Uterus (tissue), 4 donors: Measurements from ENCODE around the gene PKMYT1. TPM values are rescaled to one million over a fixed set of nuclear protein-coding genes. Genes with fewer than 3 reads are reported as not detected.

ENCODE experiments used
- DNase-seq, 2 donors: peaks; one replicate each; pipeline ENCODE4 v3.0.0-alpha.2; 2019 to 2020
- H3K27ac ChIP-seq, 2 donors: fragments of 200-600 bp; sonication (generic); 1 replicate in 1 of 2; 2 replicates in 1 of 2; pipeline ENCODE4 v1.5.1; 2016 to 2018
- H3K27me3 ChIP-seq, 2 donors: fragments of 200-600 bp; sonication (generic); one replicate each; pipeline ENCODE4 v1.5.1; 2018 to 2019; ENCODE audit warnings: control low read depth in 1 of 2
- H3K36me3 ChIP-seq, 2 donors: fragments of 200-600 bp; sonication (generic); one replicate each; pipeline ENCODE4 v1.5.1; 2019; ENCODE audit warnings: control low read depth in 1 of 2
- H3K4me1 ChIP-seq, 2 donors: fragments of 200-600 bp; sonication (generic); one replicate each; pipeline ENCODE4 v1.5.1; 2018 to 2019; ENCODE audit warnings: control low read depth in 1 of 2
- H3K4me3 ChIP-seq, 2 donors: fragments of 200-600 bp; sonication (generic); 1 replicate in 1 of 2; 2 replicates in 1 of 2; pipeline ENCODE4 v1.5.1; 2018 to 2019; ENCODE audit warnings: mild to moderate bottlenecking in 1 of 2
- H3K9me3 ChIP-seq, 2 donors: fragments of 200-600 bp; sonication (generic); one replicate each; pipeline ENCODE4 v1.5.1; 2019; ENCODE audit warnings: control low read depth in 1 of 2
- POLR2A ChIP-seq, 2 donors: fragments of 450-650 bp; IDR thresholded peaks; one replicate each; pipeline ENCODE4 v1.6.1; 2016; ENCODE audit warnings: antibody characterized with exemption in 2 of 2, mild to moderate bottlenecking in 1 of 2, moderate library complexity in 1 of 2
- intact Hi-C: fragments of 100-400 bp; cut with DNase I; formaldehyde crosslinking; loops from one replicate; pipeline ENCODE4 v1.15.1; 2023; ENCODE audit warnings: low total_unique reads
- total RNA-seq, 4 donors: library from RNA; depleted of rRNA in 3 of 4; stranded (reverse); fragments of >200 nt in 3 of 4; gene quantifications; one replicate each; pipeline versions ENCODE4 v1.1.0 to v1.2.4, GENCODE V29; 2014 to 2023
- TF ChIP-seq, protein P1 (sequence below), 4 experiments: fragments of 200-600 bp in 2 of 4; fragments of 450-650 bp in 2 of 4; sonication (generic) in 2 of 4; IDR thresholded peaks; one replicate each; pipeline ENCODE4 v1.5.1; 2016 to 2019; ENCODE audit warnings: antibody characterized with exemption in 4 of 4, mild to moderate bottlenecking in 2 of 4, moderate library complexity in 1 of 4
- donor health status: DM: yes; HTN: yes; CAD: no.

Gene PKMYT1
- total RNA-seq, 4 donors from 2014 or later = 6.1 TPM; not detected in 3

DNA sequence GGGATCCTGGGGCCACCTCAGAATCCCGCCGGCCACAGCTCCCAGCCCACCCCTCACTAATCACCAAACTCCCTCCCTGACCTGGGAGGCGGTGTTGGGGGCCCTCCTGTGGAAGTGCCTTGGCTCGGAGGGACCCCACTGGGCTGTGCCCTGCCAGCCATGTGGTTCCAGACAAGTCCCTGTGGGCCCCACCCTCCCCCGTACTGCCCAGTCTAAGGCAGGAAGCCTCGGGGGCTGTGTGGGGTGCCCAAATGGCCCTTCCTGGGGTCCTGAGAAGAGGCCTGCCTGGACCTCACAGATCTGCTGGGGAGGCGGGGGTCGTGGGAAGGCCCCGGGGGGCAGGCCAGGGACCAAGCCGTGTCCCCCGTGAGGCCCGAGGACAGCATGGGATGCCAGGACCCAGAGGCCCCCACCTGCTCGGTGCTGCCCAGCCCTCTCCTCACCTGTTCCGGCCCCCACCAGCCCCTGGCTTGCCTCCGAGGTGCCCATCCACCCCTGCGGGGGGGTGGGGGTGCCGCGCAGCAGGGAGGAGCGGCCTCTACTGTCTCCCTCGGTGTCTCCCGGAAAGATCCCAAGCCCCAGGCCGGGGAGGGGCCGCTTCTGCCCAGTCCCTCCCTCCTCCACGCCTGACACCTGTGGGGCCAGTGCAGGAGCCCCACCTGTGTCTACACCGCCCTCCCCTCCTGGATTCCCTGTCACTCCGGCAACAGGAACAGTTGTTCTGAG, 25.4 kb downstream of the PKMYT1 start:
- H3K4me3 ChIP-seq = no peak overlapping the region
- no peak overlapping the region for H3K27ac ChIP-seq
- no peaks in the 10 kb centered on the region for H3K27me3 ChIP-seq
- DNase-seq = no peak
- TF ChIP-seq, protein P1, sequence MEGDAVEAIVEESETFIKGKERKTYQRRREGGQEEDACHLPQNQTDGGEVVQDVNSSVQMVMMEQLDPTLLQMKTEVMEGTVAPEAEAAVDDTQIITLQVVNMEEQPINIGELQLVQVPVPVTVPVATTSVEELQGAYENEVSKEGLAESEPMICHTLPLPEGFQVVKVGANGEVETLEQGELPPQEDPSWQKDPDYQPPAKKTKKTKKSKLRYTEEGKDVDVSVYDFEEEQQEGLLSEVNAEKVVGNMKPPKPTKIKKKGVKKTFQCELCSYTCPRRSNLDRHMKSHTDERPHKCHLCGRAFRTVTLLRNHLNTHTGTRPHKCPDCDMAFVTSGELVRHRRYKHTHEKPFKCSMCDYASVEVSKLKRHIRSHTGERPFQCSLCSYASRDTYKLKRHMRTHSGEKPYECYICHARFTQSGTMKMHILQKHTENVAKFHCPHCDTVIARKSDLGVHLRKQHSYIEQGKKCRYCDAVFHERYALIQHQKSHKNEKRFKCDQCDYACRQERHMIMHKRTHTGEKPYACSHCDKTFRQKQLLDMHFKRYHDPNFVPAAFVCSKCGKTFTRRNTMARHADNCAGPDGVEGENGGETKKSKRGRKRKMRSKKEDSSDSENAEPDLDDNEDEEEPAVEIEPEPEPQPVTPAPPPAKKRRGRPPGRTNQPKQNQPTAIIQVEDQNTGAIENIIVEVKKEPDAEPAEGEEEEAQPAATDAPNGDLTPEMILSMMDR (IDR thresholded peaks at IDR 0.05) = no peak
- TF ChIP-seq POLR2A (IDR thresholded peaks at IDR 0.05) = no peak
- no peaks in the 10 kb centered on the region for H3K36me3 ChIP-seq
- intact Hi-C loops = no loop called here
- no peaks in the 10 kb centered on the region for H3K4me1 ChIP-seq
- H3K9me3 ChIP-seq = no peaks in the 10 kb centered on the region

DNA sequence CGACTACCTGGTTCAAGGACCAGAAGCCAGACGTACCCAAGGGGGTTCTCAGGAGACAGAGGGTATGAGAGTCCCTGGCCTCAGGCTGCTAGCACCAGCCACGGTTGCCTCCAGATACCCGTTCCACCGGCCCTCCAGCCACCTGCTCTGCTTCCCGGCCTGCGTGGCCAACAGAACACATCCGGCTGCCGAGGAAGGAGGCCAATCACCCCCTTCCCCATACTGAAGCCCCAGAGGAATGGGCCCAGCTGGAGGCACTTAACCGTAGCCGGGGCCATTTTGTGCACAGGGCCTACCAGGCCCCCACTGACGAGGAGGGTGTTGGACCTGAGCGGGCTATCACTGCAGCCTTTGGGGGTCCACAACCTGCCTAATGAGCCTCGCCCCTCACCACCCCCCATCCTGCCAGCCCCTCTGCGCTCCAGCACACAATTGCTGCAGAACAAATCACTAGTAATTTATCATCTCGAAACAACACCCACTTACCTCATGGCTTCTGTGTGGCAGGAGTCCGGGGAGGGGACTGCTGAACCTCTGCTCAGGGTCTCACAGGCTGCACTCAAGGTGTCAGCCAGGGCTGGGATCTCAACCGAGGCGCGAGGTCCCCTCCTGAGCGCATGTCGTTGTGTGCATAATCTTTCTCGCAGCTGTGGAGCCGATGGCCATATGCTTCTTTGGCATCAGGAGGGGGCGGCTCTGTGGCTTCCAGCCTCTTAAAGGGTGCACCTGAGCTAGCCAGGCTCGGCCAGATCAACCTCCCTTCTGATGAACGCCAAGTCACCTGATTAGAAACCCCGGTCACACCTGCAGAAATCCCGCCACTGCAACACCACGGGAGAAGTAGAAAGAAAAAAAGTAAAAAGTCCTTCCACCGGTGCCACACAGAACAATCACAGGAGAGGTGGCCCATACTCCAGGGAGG, 26.3 kb downstream of the PKMYT1 start:
- intact Hi-C loops = no loop called here
- Histone ChIP-seq H3K27me3 (no peaks in the 10 kb centered on the region), H3K27ac (no peak overlapping the region), H3K36me3 (no peaks in the 10 kb centered on the region), H3K4me1 (no peaks in the 10 kb centered on the region), H3K4me3 (no peak overlapping the region), H3K9me3 (no peaks in the 10 kb centered on the region)
- TF ChIP-seq, protein P1 (IDR thresholded peaks at IDR 0.05) = no peak
- no peak for TF ChIP-seq POLR2A (IDR thresholded peaks at IDR 0.05)
- no peak for DNase-seq

GRCh38 chr16:2952679-2953078, 27.6 kb downstream of the PKMYT1 start:
- no peak for TF ChIP-seq POLR2A (IDR thresholded peaks at IDR 0.05)
- TF ChIP-seq, protein P1 (IDR thresholded peaks at IDR 0.05) = no peak
- DNase-seq = no peak
- Histone ChIP-seq H3K9me3 (no peaks in the 10 kb centered on the region), H3K27ac (no peak overlapping the region), H3K27me3 (no peaks in the 10 kb centered on the region), H3K4me1 (no peaks in the 10 kb centered on the region), H3K4me3 (no peak overlapping the region), H3K36me3 (no peaks in the 10 kb centered on the region)
- intact Hi-C loops = no loop called here

GRCh38 chr16:2950773-2951172, 29.5 kb downstream of the PKMYT1 start:
- no peaks in the 10 kb centered on the region for H3K9me3 ChIP-seq
- intact Hi-C loops = no loop called here
- no peaks in the 10 kb centered on the region for H3K4me1 ChIP-seq
- H3K27ac ChIP-seq = no peak overlapping the region
- TF ChIP-seq, protein P1 (IDR thresholded peaks at IDR 0.05) = no peak
- no peak for TF ChIP-seq POLR2A (IDR thresholded peaks at IDR 0.05)
- H3K27me3 ChIP-seq = no peaks in the 10 kb centered on the region
- no peak for DNase-seq
- H3K36me3 ChIP-seq = no peaks in the 10 kb centered on the region
- H3K4me3 ChIP-seq = no peak overlapping the region

DNA sequence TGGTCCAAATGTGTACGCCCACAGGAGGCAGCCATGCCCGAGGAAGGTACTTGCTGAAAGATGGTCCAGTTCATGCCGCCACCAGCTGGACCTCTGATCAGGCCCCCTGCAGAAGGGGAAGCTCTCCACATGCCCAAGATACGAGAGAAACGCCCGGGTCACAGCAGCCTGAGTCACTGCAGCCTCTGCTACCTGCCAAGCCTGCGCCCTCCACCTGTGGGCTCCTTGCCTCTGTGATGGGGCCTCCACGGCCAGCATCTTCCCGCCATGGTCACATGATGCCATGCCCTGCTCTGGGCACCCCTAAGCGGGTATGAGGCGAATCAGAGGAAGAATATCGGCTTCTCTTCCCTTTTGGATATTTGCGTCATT, 29.9 kb downstream of the PKMYT1 start:
- Histone ChIP-seq H3K9me3 (no peaks in the 10 kb centered on the region), H3K27me3 (no peaks in the 10 kb centered on the region), H3K4me1 (no peaks in the 10 kb centered on the region), H3K4me3 (no peak overlapping the region), H3K27ac (no peak overlapping the region), H3K36me3 (no peaks in the 10 kb centered on the region)
- TF ChIP-seq, protein P1 (IDR thresholded peaks at IDR 0.05) = no peak
- no peak for TF ChIP-seq POLR2A (IDR thresholded peaks at IDR 0.05)
- no peak for DNase-seq
- intact Hi-C loops = no loop called here
